Measurements from ENCODE around the gene AAMP. TPM values are rescaled to one million over a fixed set of nuclear protein-coding genes. Genes with fewer than 3 reads are reported as not detected.

The AAMP gene
- total RNA-seq, 1 experiment from 2014 or later: 98.7 TPM

GRCh38 chr2:218236829-218237228 lies 33.1 kb downstream of the AAMP start:
- Mint-ChIP-seq H3K9me3 (ENCODE audit: unreplicated experiment) (no peaks in the 10 kb centered on the region), H3K36me3 (ENCODE audit: insufficient read depth, unreplicated experiment) (peaks cover 98% of the 10 kb centered on the region), H3K4me1 (ENCODE audit: insufficient read depth, unreplicated experiment) (no peaks in the 10 kb centered on the region), H3K27ac (ENCODE audit: low read depth, unreplicated experiment) (no peak overlapping the region), H3K27me3 (ENCODE audit: insufficient read depth, unreplicated experiment) (no peaks in the 10 kb centered on the region), H3K4me3 (ENCODE audit: unreplicated experiment) (no peak overlapping the region)
- no peak for TF ChIP-seq CTCF (IDR thresholded peaks at IDR 0.05; ENCODE audit: unreplicated experiment)
- intact Hi-C loops (cut with micrococcal nuclease): no loop called here
- ChIA-PET POLR2A (no interaction called here), CTCF (interaction anchor here (0.6 kb wide), 1 partner anchor 33 kb away, joined by 3 read pairs; the partner anchor contains the start of genes AAMP and PNKD)
- no peak for DNase-seq (ENCODE audit: unreplicated experiment)
- no TSS peak for BruUV-seq (replicated peaks)

- Mint-ChIP-seq H3K27me3 (ENCODE audit: insufficient read depth, unreplicated experiment) (no peaks in the 10 kb centered on the region), H3K36me3 (ENCODE audit: insufficient read depth, unreplicated experiment) (peaks cover 98% of the 10 kb centered on the region), H3K4me1 (ENCODE audit: insufficient read depth, unreplicated experiment) (peaks cover 10% of the 10 kb centered on the region), H3K9me3 (ENCODE audit: unreplicated experiment) (no peaks in the 10 kb centered on the region), H3K27ac (ENCODE audit: low read depth, unreplicated experiment) (no peak overlapping the region), H3K4me3 (ENCODE audit: unreplicated experiment) (no peak overlapping the region)
- POLR2A ChIA-PET: interaction anchor here (1.2 to 3.2 kb wide), 3 partner anchors 16 to 82 kb away, joined by 4 to 15 read pairs (median 5); partner anchors contain the start of genes AAMP and PNKD
- CTCF ChIA-PET: no interaction called here
- intact Hi-C loops (cut with micrococcal nuclease): no loop called here
- no TSS peak for BruUV-seq (replicated peaks)
- TF ChIP-seq CTCF (IDR thresholded peaks at IDR 0.05; ENCODE audit: unreplicated experiment): no peak
- no peak for DNase-seq (ENCODE audit: unreplicated experiment)
Observed at GRCh38 chr2:218235017-218235416, 34.9 kb downstream of the AAMP start.

GRCh38 chr2:218234521-218234920 lies 35.4 kb downstream of the AAMP start:
- no peak for DNase-seq (ENCODE audit: unreplicated experiment)
- Mint-ChIP-seq H3K4me1 (ENCODE audit: insufficient read depth, unreplicated experiment) (peaks cover 10% of the 10 kb centered on the region), H3K4me3 (ENCODE audit: unreplicated experiment) (no peak overlapping the region), H3K27ac (ENCODE audit: low read depth, unreplicated experiment) (no peak overlapping the region), H3K27me3 (ENCODE audit: insufficient read depth, unreplicated experiment) (no peaks in the 10 kb centered on the region), H3K36me3 (ENCODE audit: insufficient read depth, unreplicated experiment) (peaks cover 97% of the 10 kb centered on the region), H3K9me3 (ENCODE audit: unreplicated experiment) (no peaks in the 10 kb centered on the region)
- POLR2A ChIA-PET: interaction anchor here (1.0 to 3.2 kb wide), 7 partner anchors 8 to 81 kb away, joined by 3 to 15 read pairs (median 5); partner anchors contain the start of genes AAMP, ARPC2 and PNKD
- CTCF ChIA-PET: interaction anchor here (0.7 to 1.6 kb wide), 2 partner anchors 22 to 36 kb away, joined by 3 to 4 read pairs; partner anchors contain the start of genes AAMP and PNKD
- no TSS peak for BruUV-seq (replicated peaks)
- intact Hi-C loops (cut with micrococcal nuclease): no loop called here
- no peak for TF ChIP-seq CTCF (IDR thresholded peaks at IDR 0.05; ENCODE audit: unreplicated experiment)

GRCh38 chr2:218233543-218233942 lies 36.4 kb downstream of the AAMP start:
- peaks cover 94% of the 10 kb centered on the region for H3K36me3 Mint-ChIP-seq (ENCODE audit: insufficient read depth, unreplicated experiment)
- H3K27ac Mint-ChIP-seq (ENCODE audit: low read depth, unreplicated experiment): no peak overlapping the region
- peaks cover 16% of the 10 kb centered on the region for H3K4me1 Mint-ChIP-seq (ENCODE audit: insufficient read depth, unreplicated experiment)
- H3K9me3 Mint-ChIP-seq (ENCODE audit: unreplicated experiment): no peaks in the 10 kb centered on the region
- H3K27me3 Mint-ChIP-seq (ENCODE audit: insufficient read depth, unreplicated experiment): no peaks in the 10 kb centered on the region
- intact Hi-C loops (cut with micrococcal nuclease): no loop called here
- CTCF ChIA-PET: interaction anchor here (1.0 to 1.6 kb wide), 2 partner anchors 23 to 37 kb away, joined by 4 read pairs; partner anchors contain the start of genes AAMP and PNKD
- TF ChIP-seq CTCF (IDR thresholded peaks at IDR 0.05; ENCODE audit: unreplicated experiment): no peak
- POLR2A ChIA-PET: interaction anchor here (0.8 to 3.2 kb wide), 7 partner anchors 9 to 46 kb away, joined by 3 to 15 read pairs (median 4); partner anchors contain the start of genes AAMP, ARPC2 and PNKD
- H3K4me3 Mint-ChIP-seq (ENCODE audit: unreplicated experiment): no peak overlapping the region
- no TSS peak for BruUV-seq (replicated peaks)
- DNase-seq (ENCODE audit: unreplicated experiment): no peak
